Esophagus squamous epithelium (tissue), 4 donors: ENCODE data around the gene HELT.

Experiments used
- CTCF ChIP-seq, 6 experiments: fragments of 450-650 bp in 4 of 6; fragments of 200-600 bp in 2 of 6; sonication (generic) in 2 of 6; IDR thresholded peaks; one replicate each; pipeline ENCODE4 v1.5.1; 2016 to 2019; ENCODE audit warnings: antibody characterized with exemption in 6 of 6, mild to moderate bottlenecking in 4 of 6, moderate library complexity in 4 of 6
- POLR2A ChIP-seq, 4 donors: fragments of 450-650 bp; IDR thresholded peaks; one replicate each; pipeline ENCODE4 v1.6.1; 2017; ENCODE audit warnings: antibody characterized with exemption in 4 of 4, mild to moderate bottlenecking in 4 of 4, moderate library complexity in 3 of 4

GRCh38 chr4:185017964-185018772 is at the start of gene HELT:
- TF ChIP-seq CTCF (IDR thresholded peaks at IDR 0.05): no peak
- no peak for TF ChIP-seq POLR2A (IDR thresholded peaks at IDR 0.05)
